ENCODE results near the gene OR11H7.
"Not testable (repeated sequence)": the region's sequence is repeated elsewhere in the genome, so short reads cannot be mapped to it uniquely, and the experiment has no call there.

OR11H7 gene

GRCh38 chr14:20194101-20194500 is 34.7 kb upstream of the OR11H7 start:
- no peak for DNase-seq (ENCODE audit: low read depth)
- no peak overlapping the region for H3K4me3 ChIP-seq (replicated peaks; ENCODE audit: low read depth, low read length)
- TF ChIP-seq, protein P1, sequence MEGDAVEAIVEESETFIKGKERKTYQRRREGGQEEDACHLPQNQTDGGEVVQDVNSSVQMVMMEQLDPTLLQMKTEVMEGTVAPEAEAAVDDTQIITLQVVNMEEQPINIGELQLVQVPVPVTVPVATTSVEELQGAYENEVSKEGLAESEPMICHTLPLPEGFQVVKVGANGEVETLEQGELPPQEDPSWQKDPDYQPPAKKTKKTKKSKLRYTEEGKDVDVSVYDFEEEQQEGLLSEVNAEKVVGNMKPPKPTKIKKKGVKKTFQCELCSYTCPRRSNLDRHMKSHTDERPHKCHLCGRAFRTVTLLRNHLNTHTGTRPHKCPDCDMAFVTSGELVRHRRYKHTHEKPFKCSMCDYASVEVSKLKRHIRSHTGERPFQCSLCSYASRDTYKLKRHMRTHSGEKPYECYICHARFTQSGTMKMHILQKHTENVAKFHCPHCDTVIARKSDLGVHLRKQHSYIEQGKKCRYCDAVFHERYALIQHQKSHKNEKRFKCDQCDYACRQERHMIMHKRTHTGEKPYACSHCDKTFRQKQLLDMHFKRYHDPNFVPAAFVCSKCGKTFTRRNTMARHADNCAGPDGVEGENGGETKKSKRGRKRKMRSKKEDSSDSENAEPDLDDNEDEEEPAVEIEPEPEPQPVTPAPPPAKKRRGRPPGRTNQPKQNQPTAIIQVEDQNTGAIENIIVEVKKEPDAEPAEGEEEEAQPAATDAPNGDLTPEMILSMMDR (IDR thresholded peaks at IDR 0.05; ENCODE audit: low read length, missing control alignments), result no peak

DNA sequence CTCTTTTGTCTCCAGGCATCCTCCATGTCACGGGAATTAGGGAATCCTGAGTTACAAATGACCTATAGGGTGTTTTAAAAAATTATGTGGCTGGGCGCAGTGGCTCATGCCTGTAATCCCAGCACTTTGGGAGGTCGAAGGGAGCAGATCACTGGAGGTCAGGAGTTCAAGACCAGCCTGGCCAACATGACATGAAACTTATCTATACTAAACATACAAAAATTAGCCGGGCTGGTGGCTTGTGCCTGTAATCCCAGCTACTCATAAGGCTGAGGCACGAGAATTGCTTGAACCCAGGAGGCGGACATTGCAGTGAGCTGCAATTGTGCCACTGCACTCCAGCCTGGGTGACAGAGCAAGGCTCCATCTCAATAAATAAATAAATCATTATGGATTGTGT is 33.6 kb upstream of the OR11H7 start:
- H3K4me3 ChIP-seq (replicated peaks; ENCODE audit: low read depth, low read length); DNase-seq (ENCODE audit: low read depth): not testable (repeated sequence)

DNA sequence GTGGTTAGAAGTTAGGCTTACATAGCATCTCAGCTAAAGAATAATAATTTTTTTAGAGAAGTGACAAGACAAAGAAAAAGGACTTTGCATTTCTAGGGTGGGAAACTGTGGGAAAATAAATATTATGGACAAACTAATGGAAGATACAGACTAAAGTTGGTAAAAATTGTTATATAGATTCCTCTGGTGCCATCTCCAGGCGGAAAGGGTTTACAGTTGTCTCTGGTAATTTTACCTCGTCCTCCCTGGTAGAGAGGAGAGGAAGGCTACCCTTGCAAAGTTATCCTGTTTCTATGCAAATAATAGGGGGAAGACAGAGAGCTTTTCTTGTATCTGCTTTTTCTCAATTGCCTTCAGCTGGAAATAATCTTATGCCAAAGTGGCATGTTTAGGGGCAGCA is 32.9 kb upstream of the OR11H7 start:
- H3K4me3 ChIP-seq (replicated peaks; ENCODE audit: low read depth, low read length), result no peak overlapping the region
- no peak for DNase-seq (ENCODE audit: low read depth)
- TF ChIP-seq, protein P1 (IDR thresholded peaks at IDR 0.05; ENCODE audit: low read length, missing control alignments), result no peak

DNA sequence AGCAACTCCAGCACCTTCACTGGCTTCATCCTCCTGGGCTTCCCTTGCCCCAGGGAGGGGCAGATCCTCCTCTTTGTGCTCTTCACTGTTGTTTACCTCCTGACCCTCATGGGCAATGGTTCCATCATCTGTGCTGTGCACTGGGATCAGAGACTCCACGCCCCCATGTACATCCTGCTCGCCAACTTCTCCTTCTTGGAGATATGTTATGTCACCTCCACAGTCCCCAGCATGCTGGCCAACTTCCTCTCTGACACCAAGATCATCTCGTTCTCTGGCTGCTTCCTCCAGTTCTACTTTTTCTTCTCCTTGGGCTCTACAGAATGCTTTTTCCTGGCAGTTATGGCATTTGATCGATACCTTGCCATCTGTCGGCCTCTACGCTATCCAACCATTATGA is 31.3 kb upstream of the OR11H7 start:
- H3K4me3 ChIP-seq (replicated peaks; ENCODE audit: low read depth, low read length), result no peak overlapping the region
- no peak for DNase-seq (ENCODE audit: low read depth)
- TF ChIP-seq, protein P1 (IDR thresholded peaks at IDR 0.05; ENCODE audit: low read length, missing control alignments), result no peak

- H3K4me3 ChIP-seq (replicated peaks; ENCODE audit: low read depth, low read length), result no peak overlapping the region
- no peak for DNase-seq (ENCODE audit: low read depth)
- TF ChIP-seq, protein P1 (IDR thresholded peaks at IDR 0.05; ENCODE audit: low read length, missing control alignments), result no peak
Measured at GRCh38 chr14:20198991-20199390, 29.8 kb upstream of the OR11H7 start.

- TF ChIP-seq, protein P1 (IDR thresholded peaks at IDR 0.05; ENCODE audit: low read length, missing control alignments), result no peak
- H3K4me3 ChIP-seq (replicated peaks; ENCODE audit: low read depth, low read length), result no peak overlapping the region
- no peak for DNase-seq (ENCODE audit: low read depth)
Measured at GRCh38 chr14:20204721-20205120, 24.1 kb upstream of the OR11H7 start.

DNA sequence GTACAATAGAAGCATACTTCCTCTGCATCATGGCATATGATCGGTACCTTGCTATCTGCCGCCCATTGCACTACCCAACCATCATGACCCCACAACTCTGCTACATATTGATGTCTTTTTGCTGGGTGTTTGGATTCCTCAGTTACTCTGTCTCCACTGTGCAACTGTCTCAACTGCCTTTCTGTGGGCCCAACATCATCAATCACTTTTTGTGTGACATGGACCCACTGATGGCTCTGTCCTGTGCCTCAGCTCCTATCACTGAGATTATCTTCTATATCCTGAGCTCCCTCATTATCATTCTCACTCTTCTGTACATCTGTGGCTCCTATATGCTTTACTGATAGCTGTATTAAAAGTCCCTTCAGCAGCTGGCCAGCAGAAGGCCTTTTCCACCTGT is 19.2 kb upstream of the OR11H7 start:
- TF ChIP-seq, protein P1 (IDR thresholded peaks at IDR 0.05; ENCODE audit: low read length, missing control alignments), result no peak
- no peak overlapping the region for H3K4me3 ChIP-seq (replicated peaks; ENCODE audit: low read depth, low read length)
- DNase-seq (ENCODE audit: low read depth), result no peak

- DNase-seq (ENCODE audit: low read depth); H3K4me3 ChIP-seq (replicated peaks; ENCODE audit: low read depth, low read length): not testable (repeated sequence)
Measured at GRCh38 chr14:20212406-20212805, 16.4 kb upstream of the OR11H7 start.

All from fibroblast of pulmonary artery (primary cell).